OCI-LY1 (cell line): ENCODE measurements around the gene DGKB.

Experiments used
- EZH2 ChIP-seq: fragments of 200-600 bp; sonication (generic), shearing (Covaris generic); IDR thresholded peaks from 2 replicates; pipeline ENCODE4 v1.8.0; 2017; ENCODE audit warnings: borderline replicate concordance, mixed run types, mild to moderate bottlenecking, antibody characterized with exemption, low read length, moderate library complexity, mixed read lengths
- TF ChIP-seq, protein P1 (sequence below): fragments of 200-600 bp; sonication (generic), shearing (Covaris generic); IDR thresholded peaks from 2 replicates; pipeline ENCODE4 v1.5.1; 2017; ENCODE audit warnings: mild to moderate bottlenecking, antibody characterized with exemption, low read length, moderate library complexity, mixed read lengths

DNA sequence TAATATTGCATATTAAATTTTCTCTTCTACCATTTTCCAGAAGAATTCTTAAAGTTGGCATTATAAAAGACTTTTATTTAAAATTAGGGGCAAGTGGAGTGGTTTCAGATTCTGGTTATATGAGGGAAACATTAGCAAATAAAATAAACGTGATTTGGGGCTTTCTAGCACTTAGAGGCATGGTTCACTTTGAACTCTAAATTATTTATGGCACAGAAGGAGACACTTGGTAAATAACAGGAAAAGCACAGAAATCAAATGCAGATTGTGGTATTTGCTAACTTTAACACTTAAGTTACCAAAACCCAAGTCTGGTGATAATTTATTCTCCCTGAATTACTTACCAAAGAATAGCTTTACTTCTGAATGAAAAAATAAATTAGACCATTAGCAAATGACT is 778.6 kb downstream of the DGKB start:
- TF ChIP-seq, protein P1, sequence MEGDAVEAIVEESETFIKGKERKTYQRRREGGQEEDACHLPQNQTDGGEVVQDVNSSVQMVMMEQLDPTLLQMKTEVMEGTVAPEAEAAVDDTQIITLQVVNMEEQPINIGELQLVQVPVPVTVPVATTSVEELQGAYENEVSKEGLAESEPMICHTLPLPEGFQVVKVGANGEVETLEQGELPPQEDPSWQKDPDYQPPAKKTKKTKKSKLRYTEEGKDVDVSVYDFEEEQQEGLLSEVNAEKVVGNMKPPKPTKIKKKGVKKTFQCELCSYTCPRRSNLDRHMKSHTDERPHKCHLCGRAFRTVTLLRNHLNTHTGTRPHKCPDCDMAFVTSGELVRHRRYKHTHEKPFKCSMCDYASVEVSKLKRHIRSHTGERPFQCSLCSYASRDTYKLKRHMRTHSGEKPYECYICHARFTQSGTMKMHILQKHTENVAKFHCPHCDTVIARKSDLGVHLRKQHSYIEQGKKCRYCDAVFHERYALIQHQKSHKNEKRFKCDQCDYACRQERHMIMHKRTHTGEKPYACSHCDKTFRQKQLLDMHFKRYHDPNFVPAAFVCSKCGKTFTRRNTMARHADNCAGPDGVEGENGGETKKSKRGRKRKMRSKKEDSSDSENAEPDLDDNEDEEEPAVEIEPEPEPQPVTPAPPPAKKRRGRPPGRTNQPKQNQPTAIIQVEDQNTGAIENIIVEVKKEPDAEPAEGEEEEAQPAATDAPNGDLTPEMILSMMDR = no peak
- no peak for TF ChIP-seq EZH2
